GM10847 (cell line): Measurements from ENCODE around the gene OCRL.

Experiments used
- POLR2A ChIP-seq: IDR thresholded peaks from 2 replicates; pipeline ENCODE4 v1.6.1; 2011; ENCODE audit not compliant: insufficient read length; ENCODE audit errors: extremely low read depth

OCRL gene

GRCh38 chrX:129600981-129601424 lies 60.9 kb downstream of the OCRL start:
- TF ChIP-seq POLR2A = no peak

GRCh38 chrX:129606918-129607317 lies 66.9 kb downstream of the OCRL start:
- no peak for TF ChIP-seq POLR2A

GRCh38 chrX:129608496-129608895 lies 68.4 kb downstream of the OCRL start:
- no peak for TF ChIP-seq POLR2A

GRCh38 chrX:129609395-129609794 lies 69.3 kb downstream of the OCRL start:
- TF ChIP-seq POLR2A = no peak

GRCh38 chrX:129612396-129612795 lies 72.3 kb downstream of the OCRL start:
- no peak for TF ChIP-seq POLR2A

GRCh38 chrX:129613596-129613995 lies 73.5 kb downstream of the OCRL start:
- no peak for TF ChIP-seq POLR2A

- TF ChIP-seq POLR2A = no peak
Observed at GRCh38 chrX:129614481-129615255, 74.6 kb downstream of the OCRL start.

- TF ChIP-seq POLR2A = no peak
Observed at GRCh38 chrX:129617420-129617819, 77.4 kb downstream of the OCRL start.

GRCh38 chrX:129618997-129619396 lies 78.9 kb downstream of the OCRL start:
- TF ChIP-seq POLR2A = no peak

GRCh38 chrX:129622757-129623301 lies 82.8 kb downstream of the OCRL start:
- no peak for TF ChIP-seq POLR2A

GRCh38 chrX:129626026-129626425 lies 86.0 kb downstream of the OCRL start:
- TF ChIP-seq POLR2A = no peak

- no peak for TF ChIP-seq POLR2A
Observed at GRCh38 chrX:129629837-129630236, 89.8 kb downstream of the OCRL start.

- no peak for TF ChIP-seq POLR2A
Observed at GRCh38 chrX:129631849-129632248, 91.8 kb downstream of the OCRL start.

- no peak for TF ChIP-seq POLR2A
Observed at GRCh38 chrX:129632443-129632842, 92.4 kb downstream of the OCRL start.

- no peak for TF ChIP-seq POLR2A
Observed at GRCh38 chrX:129634541-129634940, 94.5 kb downstream of the OCRL start.

- TF ChIP-seq POLR2A = no peak
Observed at GRCh38 chrX:129636175-129636681, 96.2 kb downstream of the OCRL start.
